DND-41 (cell line): ENCODE data around the gene USP20.
A peak's percentile ranks its signal among the peaks of the same experiment; 100 is the strongest.

ENCODE experiments used
- ATAC-seq: fragments of 200-7000 bp; cut with Tn5 transposase; 3 replicates; pipeline ENCODE4 v1.9.1; 2021; ENCODE audit warnings: low read depth; ENCODE audit not compliant: insufficient read depth
- DNase-seq: peaks from one replicate; pipeline ENCODE4 v3.0.0-alpha.2; 2020
- H2AFZ ChIP-seq: 2 replicates; pipeline ENCODE4 v1.6.0; 2012; ENCODE audit warnings: low read depth, low read length
- H3K27ac ChIP-seq: 2 replicates; pipeline ENCODE4 v1.5.1; 2012; ENCODE audit warnings: low read length, inconsistent platforms
- H3K27me3 ChIP-seq: fragments of 200-600 bp; sonication (generic); 2 replicates; pipeline ENCODE4 v1.6.0; 2012; ENCODE audit warnings: low read length, mild to moderate bottlenecking, inconsistent platforms; ENCODE audit not compliant: insufficient read depth, poor library complexity
- H3K36me3 ChIP-seq: 2 replicates; pipeline ENCODE4 v1.5.1; 2012; ENCODE audit warnings: low read length, inconsistent platforms; ENCODE audit not compliant: insufficient read depth
- H3K4me1 ChIP-seq: 2 replicates; pipeline ENCODE4 v1.5.1; 2012; ENCODE audit warnings: mild to moderate bottlenecking, low read length; ENCODE audit not compliant: insufficient read depth
- H3K4me2 ChIP-seq: 2 replicates; pipeline ENCODE4 v1.6.0; 2012; ENCODE audit warnings: mild to moderate bottlenecking, moderate library complexity, low read length, inconsistent platforms; ENCODE audit not compliant: insufficient read depth
- H3K4me3 ChIP-seq, 2 experiments: fragments of 200-600 bp in 1 of 2; shearing (Covaris generic) in 1 of 2; 2 replicates each; pipeline ENCODE4 v1.5.1; 2012 to 2016; ENCODE audit warnings: inconsistent platforms in 2 of 2, low read length in 2 of 2, mild to moderate bottlenecking in 2 of 2, low read depth in 1 of 2, moderate library complexity in 1 of 2
- H3K79me2 ChIP-seq: 2 replicates; pipeline ENCODE4 v1.6.0; 2012; ENCODE audit warnings: low read length, inconsistent platforms; ENCODE audit not compliant: insufficient read depth
- H3K9ac ChIP-seq: 2 replicates; pipeline ENCODE4 v1.6.0; 2012; ENCODE audit warnings: low read depth, mild to moderate bottlenecking, inconsistent platforms, low read length, moderate library complexity
- H3K9me3 ChIP-seq: 2 replicates; pipeline ENCODE4 v1.5.1; 2012; ENCODE audit warnings: low read length, moderate library complexity, mild to moderate bottlenecking, inconsistent platforms; ENCODE audit not compliant: insufficient read depth, severe bottlenecking
- H4K20me1 ChIP-seq: 2 replicates; pipeline ENCODE4 v1.6.0; 2012; ENCODE audit warnings: low read length; ENCODE audit not compliant: insufficient read depth
- CTCF ChIP-seq: IDR thresholded peaks from 2 replicates; pipeline ENCODE4 v1.5.1; 2012; ENCODE audit warnings: borderline replicate concordance, low read length, moderate library complexity, mild to moderate bottlenecking; ENCODE audit not compliant: poor library complexity, severe bottlenecking; ENCODE audit errors: extremely low read depth
- EZH2 ChIP-seq: IDR thresholded peaks from 3 replicates; pipeline ENCODE4 v1.6.1; 2012; ENCODE audit warnings: borderline replicate concordance, low read depth, mild to moderate bottlenecking, moderate library complexity, low read length, inconsistent platforms; ENCODE audit not compliant: severe bottlenecking

Gene USP20

GRCh38 chr9:129836311-129837007 is 1.2 kb downstream of the USP20 start:
- peaks cover 38% of the 10 kb centered on the region for H3K36me3 ChIP-seq
- no peaks in the 10 kb centered on the region for H3K9me3 ChIP-seq
- peaks cover 31% of the 10 kb centered on the region for H3K4me1 ChIP-seq
- ATAC-seq, result no peak
- peaks cover 9% of the 10 kb centered on the region for H4K20me1 ChIP-seq
- H2AFZ ChIP-seq, result no peak overlapping the region
- H3K4me2 ChIP-seq, result peak overlapping the region; percentile 86
- DNase-seq, result no peak
- TF ChIP-seq CTCF, result no peak
- TF ChIP-seq EZH2, result no peak
- no peaks in the 10 kb centered on the region for H3K27me3 ChIP-seq
- H3K79me2 ChIP-seq, result peaks cover 77% of the 10 kb centered on the region
- peak overlapping the region; percentile 66 for H3K27ac ChIP-seq
- peak overlapping the region; percentile 66 to 91; a peak in 3 of 4 replicates for H3K4me3 ChIP-seq
- H3K9ac ChIP-seq, result peak overlapping the region; percentile 64

GRCh38 chr9:129838707-129839259 is 3.5 kb downstream of the USP20 start:
- Histone ChIP-seq H2AFZ (no peak overlapping the region), H3K36me3 (peaks cover 17% of the 10 kb centered on the region), H3K4me1 (peaks cover 25% of the 10 kb centered on the region), H3K27ac (no peak overlapping the region), H3K27me3 (no peaks in the 10 kb centered on the region), H3K79me2 (peaks cover 70% of the 10 kb centered on the region), H3K9me3 (no peaks in the 10 kb centered on the region), H3K4me3 (no peak overlapping the region), H3K9ac (no peak overlapping the region), H3K4me2 (no peak overlapping the region), H4K20me1 (peaks cover 3% of the 10 kb centered on the region)
- DNase-seq (no peak), ATAC-seq (no peak)
- TF ChIP-seq EZH2 (no peak), CTCF (no peak)

GRCh38 chr9:129839324-129840023 is 4.2 kb downstream of the USP20 start:
- Histone ChIP-seq H2AFZ (no peak overlapping the region), H3K36me3 (peaks cover 17% of the 10 kb centered on the region), H3K27ac (no peak overlapping the region), H3K9ac (no peak overlapping the region), H3K79me2 (peaks cover 63% of the 10 kb centered on the region), H4K20me1 (peaks cover 2% of the 10 kb centered on the region), H3K4me3 (no peak overlapping the region), H3K9me3 (no peaks in the 10 kb centered on the region), H3K4me2 (no peak overlapping the region), H3K4me1 (peaks cover 19% of the 10 kb centered on the region), H3K27me3 (no peaks in the 10 kb centered on the region)
- TF ChIP-seq EZH2, result no peak
- TF ChIP-seq CTCF, result no peak
- ATAC-seq (no peak), DNase-seq (no peak)
